ENCODE results near the gene SORCS2.
A peak's percentile ranks its signal among the peaks of the same experiment; 100 is the strongest.

Gene SORCS2

DNA sequence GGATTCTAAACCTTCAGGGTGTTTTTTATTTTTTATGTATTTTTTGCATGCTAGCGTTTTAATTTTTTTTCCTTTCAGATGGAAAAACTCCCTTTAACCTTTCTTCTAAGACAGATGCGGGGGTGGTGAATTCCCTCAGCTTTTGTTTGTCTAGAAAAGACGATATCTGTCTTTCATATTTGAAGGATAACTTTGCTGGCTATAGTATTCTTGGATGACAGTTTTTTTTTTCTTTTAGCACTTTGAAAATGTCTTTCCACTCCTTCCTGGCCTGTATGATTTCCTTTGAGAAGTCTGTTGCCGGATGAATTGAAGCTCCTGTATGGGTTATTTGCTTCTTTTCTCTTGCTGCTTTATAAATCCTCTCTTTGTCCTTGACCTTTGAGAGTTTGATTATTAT lies 215.8 kb downstream of the SORCS2 start:
- Histone ChIP-seq H4K8ac (ENCODE audit: low read length) (no peak overlapping the region), H3K27ac (ENCODE audit: low read length, poor library complexity, severe bottlenecking) (no peak overlapping the region), H3K9ac (ENCODE audit: low read length) (no peak overlapping the region), H2BK15ac (ENCODE audit: low read depth, poor library complexity, severe bottlenecking) (no peak overlapping the region), H3K4ac (ENCODE audit: low read depth in 1 of 2, low read length in 2 of 2) (no peak overlapping the region), H4K91ac (ENCODE audit: low read length) (no peak overlapping the region), H3K27me3 (ENCODE audit: control insufficient read depth in 1 of 2, insufficient read depth in 1 of 2, low read length in 2 of 2) (peaks cover 15 to 26% of the 10 kb centered on the region in 2 experiments), H2AK5ac (ENCODE audit: low read length, severe bottlenecking) (no peak overlapping the region), H2BK12ac (ENCODE audit: low read length in 2 of 2) (no peak overlapping the region), H2BK120ac (ENCODE audit: low read depth, low read length) (no peak overlapping the region), H3K14ac (ENCODE audit: low read length in 2 of 2) (no peak overlapping the region), H3K4me3 (ENCODE audit: insufficient read depth in 1 of 2, low read depth in 1 of 2, low read length in 2 of 2) (no peak overlapping the region), H3K79me1 (replicated peaks; ENCODE audit: low read length, poor library complexity, severe bottlenecking) (peaks cover 2% of the 10 kb centered on the region), H3K4me1 (ENCODE audit: control insufficient read depth, insufficient read depth, low read depth, low read length) (no peaks in the 10 kb centered on the region), H2AFZ (ENCODE audit: low read depth, low read length) (no peak overlapping the region), H3K9me3 (ENCODE audit: control insufficient read depth, low read length) (peaks cover 54% of the 10 kb centered on the region), H2BK5ac (ENCODE audit: low read depth, low read length, poor library complexity, severe bottlenecking) (no peak overlapping the region), H3K36me3 (ENCODE audit: control insufficient read depth in 1 of 2, insufficient read depth in 2 of 2, low read depth in 1 of 2, low read length in 2 of 2) (no peaks in the 10 kb centered on the region), H3K4me2 (ENCODE audit: low read length, poor library complexity, severe bottlenecking) (no peak overlapping the region), H3K23ac (ENCODE audit: low read length in 2 of 2) (no peak overlapping the region), H3K18ac (ENCODE audit: low read depth in 1 of 2, low read length in 2 of 2) (no peak overlapping the region)
- WGBS: 95% methylated on average over 2 of the region's 4 CpGs
- DNase-seq: no peak

DNA sequence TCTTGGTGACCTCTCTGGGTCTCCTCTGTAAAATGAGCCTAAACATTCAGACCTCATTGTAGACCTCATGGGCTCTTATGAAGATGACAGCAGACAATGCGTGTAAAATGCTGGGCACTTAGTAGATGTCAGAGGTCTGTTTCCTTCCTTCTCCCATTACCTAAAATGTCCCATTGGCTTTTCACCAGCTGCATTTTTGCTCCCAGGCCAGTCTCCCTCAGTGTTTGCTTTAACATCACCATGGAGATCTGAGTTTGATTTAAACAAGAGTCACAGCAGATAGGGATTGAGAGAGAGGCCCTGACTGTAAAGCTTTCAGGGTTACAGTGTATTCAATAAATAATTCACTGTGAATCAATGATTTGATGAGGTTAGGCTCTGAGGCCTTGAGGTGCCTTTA lies 218.1 kb downstream of the SORCS2 start:
- Histone ChIP-seq H4K8ac (ENCODE audit: low read length) (no peak overlapping the region), H3K79me1 (replicated peaks; ENCODE audit: low read length, poor library complexity, severe bottlenecking) (peaks cover 2% of the 10 kb centered on the region), H3K27ac (ENCODE audit: low read length, poor library complexity, severe bottlenecking) (no peak overlapping the region), H3K27me3 (ENCODE audit: control insufficient read depth in 1 of 2, insufficient read depth in 1 of 2, low read length in 2 of 2) (peaks cover 15 to 31% of the 10 kb centered on the region in 2 experiments), H3K36me3 (ENCODE audit: control insufficient read depth in 1 of 2, insufficient read depth in 2 of 2, low read depth in 1 of 2, low read length in 2 of 2) (no peaks in the 10 kb centered on the region), H2AK5ac (ENCODE audit: low read length, severe bottlenecking) (no peak overlapping the region), H3K18ac (ENCODE audit: low read depth in 1 of 2, low read length in 2 of 2) (no peak overlapping the region), H2BK5ac (ENCODE audit: low read depth, low read length, poor library complexity, severe bottlenecking) (no peak overlapping the region), H2BK12ac (ENCODE audit: low read length in 2 of 2) (no peak overlapping the region), H2AFZ (ENCODE audit: low read depth, low read length) (no peak overlapping the region), H3K23ac (ENCODE audit: low read length in 2 of 2) (no peak overlapping the region), H2BK120ac (ENCODE audit: low read depth, low read length) (no peak overlapping the region), H4K91ac (ENCODE audit: low read length) (no peak overlapping the region), H3K14ac (ENCODE audit: low read length in 2 of 2) (no peak overlapping the region), H3K9me3 (ENCODE audit: control insufficient read depth, low read length) (peaks cover 54% of the 10 kb centered on the region), H2BK15ac (ENCODE audit: low read depth, poor library complexity, severe bottlenecking) (no peak overlapping the region), H3K9ac (ENCODE audit: low read length) (no peak overlapping the region), H3K4me1 (ENCODE audit: control insufficient read depth, insufficient read depth, low read depth, low read length) (peaks cover 8% of the 10 kb centered on the region), H3K4me3 (ENCODE audit: insufficient read depth in 1 of 2, low read depth in 1 of 2, low read length in 2 of 2) (no peak overlapping the region), H3K4me2 (ENCODE audit: low read length, poor library complexity, severe bottlenecking) (no peak overlapping the region), H3K4ac (ENCODE audit: low read depth in 1 of 2, low read length in 2 of 2) (no peak overlapping the region)
- 64% methylated on average over 1 of the region's 1 CpG for WGBS
- peak; percentile 67 for DNase-seq

DNA sequence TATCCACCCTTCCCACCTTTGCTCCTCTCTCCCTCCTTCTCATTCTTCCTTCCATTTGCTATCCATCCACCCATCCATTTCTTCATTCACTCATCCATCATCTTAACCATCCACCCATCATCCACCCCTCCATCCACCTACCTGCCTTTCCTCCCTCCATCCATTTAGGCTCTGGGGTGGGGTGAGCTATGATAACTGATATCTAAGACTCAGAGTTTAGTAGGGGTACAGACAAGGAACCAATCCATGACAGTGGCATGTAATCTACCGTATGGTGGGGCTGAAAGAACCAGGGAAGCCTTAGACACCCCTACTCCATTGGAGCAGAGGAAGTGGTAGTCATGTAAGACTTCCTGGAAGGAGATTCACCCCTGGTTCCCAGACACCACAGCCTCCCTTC lies 219.2 kb downstream of the SORCS2 start:
- H3K9ac ChIP-seq (ENCODE audit: low read length): no peak overlapping the region
- H4K8ac ChIP-seq (ENCODE audit: low read length): peak overlapping the region; percentile 39
- no peak overlapping the region for H2BK15ac ChIP-seq (ENCODE audit: low read depth, poor library complexity, severe bottlenecking)
- H3K79me1 ChIP-seq (replicated peaks; ENCODE audit: low read length, poor library complexity, severe bottlenecking): peaks cover 2% of the 10 kb centered on the region
- DNase-seq: no peak
- no peak overlapping the region for H4K91ac ChIP-seq (ENCODE audit: low read length)
- H2AFZ ChIP-seq (ENCODE audit: low read depth, low read length): no peak overlapping the region
- H3K23ac ChIP-seq (ENCODE audit: low read length in 2 of 2): no peak overlapping the region
- peaks cover 46% of the 10 kb centered on the region for H3K9me3 ChIP-seq (ENCODE audit: control insufficient read depth, low read length)
- H3K14ac ChIP-seq (ENCODE audit: low read length in 2 of 2): no peak overlapping the region
- no peak overlapping the region for H2AK5ac ChIP-seq (ENCODE audit: low read length, severe bottlenecking)
- no peak overlapping the region for H3K4ac ChIP-seq (ENCODE audit: low read depth in 1 of 2, low read length in 2 of 2)
- peaks cover 15 to 31% of the 10 kb centered on the region in 2 experiments for H3K27me3 ChIP-seq (ENCODE audit: control insufficient read depth in 1 of 2, insufficient read depth in 1 of 2, low read length in 2 of 2)
- no CpG with 5 or more reads among the region's 1 CpG for WGBS
- no peak overlapping the region for H2BK12ac ChIP-seq (ENCODE audit: low read length in 2 of 2)
- peaks cover 8% of the 10 kb centered on the region for H3K4me1 ChIP-seq (ENCODE audit: control insufficient read depth, insufficient read depth, low read depth, low read length)
- no peak overlapping the region for H2BK120ac ChIP-seq (ENCODE audit: low read depth, low read length)
- no peak overlapping the region for H3K4me2 ChIP-seq (ENCODE audit: low read length, poor library complexity, severe bottlenecking)
- no peaks in the 10 kb centered on the region for H3K36me3 ChIP-seq (ENCODE audit: control insufficient read depth in 1 of 2, insufficient read depth in 2 of 2, low read depth in 1 of 2, low read length in 2 of 2)
- no peak overlapping the region for H2BK5ac ChIP-seq (ENCODE audit: low read depth, low read length, poor library complexity, severe bottlenecking)
- H3K4me3 ChIP-seq (ENCODE audit: insufficient read depth in 1 of 2, low read depth in 1 of 2, low read length in 2 of 2): no peak overlapping the region
- no peak overlapping the region for H3K18ac ChIP-seq (ENCODE audit: low read depth in 1 of 2, low read length in 2 of 2)
- H3K27ac ChIP-seq (ENCODE audit: low read length, poor library complexity, severe bottlenecking): no peak overlapping the region

DNA sequence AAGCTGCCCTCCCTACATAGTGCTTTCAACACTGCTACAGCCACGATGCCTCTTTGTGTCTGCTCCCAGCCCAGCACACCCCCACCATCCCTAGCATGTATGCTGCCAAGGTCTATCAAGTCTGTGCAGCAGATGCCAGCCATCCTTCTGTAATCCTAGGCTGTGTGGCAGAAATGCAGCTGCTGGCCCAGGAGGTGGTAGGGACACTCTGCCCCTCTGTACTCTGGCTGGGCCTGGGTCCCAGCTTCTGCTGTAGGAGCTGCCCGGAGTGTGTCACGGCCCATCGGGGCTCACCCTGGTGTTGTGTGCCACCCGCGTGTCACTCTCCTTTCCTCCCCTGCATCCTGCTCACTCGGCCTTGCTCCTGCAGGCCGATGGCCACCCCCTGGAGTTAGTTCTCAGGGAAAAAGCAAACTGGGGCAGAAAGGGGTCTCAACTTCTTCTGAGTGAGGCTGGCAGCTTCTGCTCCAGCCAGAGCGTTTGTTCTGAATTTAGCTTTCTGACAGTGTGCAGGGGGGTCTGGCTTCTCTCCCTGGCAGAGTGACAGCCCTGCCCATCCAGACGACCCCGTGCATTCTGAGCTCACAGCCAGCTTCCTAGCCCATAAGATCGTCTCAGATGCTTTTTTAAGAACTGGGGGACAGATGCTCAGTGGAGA lies 219.7 kb downstream of the SORCS2 start:
- no peak overlapping the region for H3K9ac ChIP-seq (ENCODE audit: low read length)
- H3K27me3 ChIP-seq (ENCODE audit: control insufficient read depth in 1 of 2, insufficient read depth in 1 of 2, low read length in 2 of 2): peaks cover 15 to 31% of the 10 kb centered on the region in 2 experiments
- no peak overlapping the region for H3K4me3 ChIP-seq (ENCODE audit: insufficient read depth in 1 of 2, low read depth in 1 of 2, low read length in 2 of 2)
- H3K14ac ChIP-seq (ENCODE audit: low read length in 2 of 2): peak overlapping the region in 1 of 2 experiments; percentile 68
- no peak overlapping the region for H2BK120ac ChIP-seq (ENCODE audit: low read depth, low read length)
- H3K36me3 ChIP-seq (ENCODE audit: control insufficient read depth in 1 of 2, insufficient read depth in 2 of 2, low read depth in 1 of 2, low read length in 2 of 2): no peaks in the 10 kb centered on the region
- H2BK15ac ChIP-seq (ENCODE audit: low read depth, poor library complexity, severe bottlenecking): no peak overlapping the region
- H4K8ac ChIP-seq (ENCODE audit: low read length): peak overlapping the region; percentile 39
- H3K9me3 ChIP-seq (ENCODE audit: control insufficient read depth, low read length): peaks cover 43% of the 10 kb centered on the region
- no peak overlapping the region for H3K18ac ChIP-seq (ENCODE audit: low read depth in 1 of 2, low read length in 2 of 2)
- H4K91ac ChIP-seq (ENCODE audit: low read length): no peak overlapping the region
- H2BK12ac ChIP-seq (ENCODE audit: low read length in 2 of 2): no peak overlapping the region
- WGBS: 76% methylated on average over 10 of the region's 12 CpGs
- H2AFZ ChIP-seq (ENCODE audit: low read depth, low read length): no peak overlapping the region
- H3K23ac ChIP-seq (ENCODE audit: low read length in 2 of 2): no peak overlapping the region
- H2AK5ac ChIP-seq (ENCODE audit: low read length, severe bottlenecking): no peak overlapping the region
- no peak overlapping the region for H3K4ac ChIP-seq (ENCODE audit: low read depth in 1 of 2, low read length in 2 of 2)
- no peak overlapping the region for H2BK5ac ChIP-seq (ENCODE audit: low read depth, low read length, poor library complexity, severe bottlenecking)
- no peak for DNase-seq
- peaks cover 8% of the 10 kb centered on the region for H3K4me1 ChIP-seq (ENCODE audit: control insufficient read depth, insufficient read depth, low read depth, low read length)
- H3K79me1 ChIP-seq (replicated peaks; ENCODE audit: low read length, poor library complexity, severe bottlenecking): peaks cover 2% of the 10 kb centered on the region
- no peak overlapping the region for H3K4me2 ChIP-seq (ENCODE audit: low read length, poor library complexity, severe bottlenecking)
- H3K27ac ChIP-seq (ENCODE audit: low read length, poor library complexity, severe bottlenecking): no peak overlapping the region

Data from mesenchymal stem cell (in vitro differentiated cells and primary cell).